Ectodermal cell (in vitro differentiated cells): Measurements from ENCODE around the gene ARL4C.
"Not testable (repeated sequence)": the region's sequence is repeated elsewhere in the genome, so short reads cannot be mapped to it uniquely, and the experiment has no call there.

Experiments used
- H3K27ac ChIP-seq: 2 replicates; pipeline ENCODE4 v1.7.0; 2013; ENCODE audit warnings: mild to moderate bottlenecking, low read depth, low read length; ENCODE audit not compliant: insufficient read depth, poor library complexity, severe bottlenecking
- H3K27me3 ChIP-seq: 2 replicates; pipeline ENCODE4 v1.7.0; 2013; ENCODE audit warnings: mild to moderate bottlenecking, low read length; ENCODE audit not compliant: insufficient read depth, control insufficient read depth, poor library complexity, severe bottlenecking
- H3K36me3 ChIP-seq: one replicate; pipeline ENCODE4 v1.7.0; 2013; ENCODE audit warnings: low read length; ENCODE audit not compliant: control insufficient read depth, insufficient read depth
- H3K4me1 ChIP-seq: one replicate; pipeline ENCODE4 v1.7.0; 2013; ENCODE audit warnings: low read length; ENCODE audit not compliant: control insufficient read depth, insufficient read depth
- H3K4me3 ChIP-seq: 2 replicates; pipeline ENCODE4 v1.7.0; 2013; ENCODE audit warnings: low read depth, low read length, control low read depth; ENCODE audit not compliant: insufficient read depth
- H3K9me3 ChIP-seq: 2 replicates; pipeline ENCODE4 v1.7.0; 2013; ENCODE audit warnings: mild to moderate bottlenecking, low read length, moderate library complexity; ENCODE audit not compliant: control insufficient read depth
- whole genome bisulfite sequencing, 2 experiments: methylation state at CpG; one replicate each; pipeline ENCODE4 v1.1.7; 2013; ENCODE audit warnings: missing lambda C conversion rate in 2 of 2; 5-methylcytosine and 5-hydroxymethylcytosine counted together

The ARL4C gene

DNA sequence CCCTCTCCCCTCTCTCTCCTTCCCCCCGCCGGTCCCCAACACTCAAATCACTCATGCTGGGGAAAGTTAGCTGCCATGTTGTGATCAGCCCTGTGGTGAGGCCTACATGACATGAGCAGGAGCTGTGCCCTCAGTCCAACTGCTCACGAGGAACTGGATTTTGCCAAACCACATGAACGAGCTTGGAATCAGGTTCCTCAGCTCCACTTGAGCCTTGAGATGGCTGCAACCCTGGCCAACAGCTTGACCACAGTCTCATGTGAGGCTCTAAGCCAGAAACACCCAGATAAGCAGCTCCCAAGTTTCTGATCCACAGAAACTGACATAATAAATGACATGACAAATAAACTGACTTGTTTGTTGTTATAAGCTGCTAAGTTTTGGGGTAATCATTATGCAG lies 38.4 kb downstream of the ARL4C start:
- no peaks in the 10 kb centered on the region for H3K27me3 ChIP-seq
- WGBS, 2 experiments: 92 to 93% methylated on average over 4 of the region's 4 CpGs

DNA sequence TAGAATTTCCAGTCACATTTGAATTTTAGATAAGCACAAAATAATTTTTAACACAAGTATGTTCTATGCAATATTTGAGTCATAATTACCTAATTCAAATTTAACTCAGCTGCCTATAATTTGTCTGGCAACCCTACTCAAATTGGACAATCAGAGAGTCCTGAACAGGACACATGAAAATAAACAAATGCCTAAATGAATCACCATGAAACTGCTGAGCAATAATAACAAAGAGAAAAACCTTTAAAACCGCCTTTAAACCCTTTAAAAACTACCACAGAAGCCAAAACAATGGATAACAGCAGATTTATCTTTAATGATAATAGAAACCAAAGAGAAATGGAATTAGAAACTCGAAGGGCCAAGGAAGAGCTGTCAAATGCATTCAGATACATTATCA lies 39.5 kb downstream of the ARL4C start:
- WGBS, 2 experiments: 83 to 100% methylated on average over 1 to 2 of the region's 2 CpGs

More for the DNA sequence above, 38.4 kb downstream of the ARL4C start:
- H3K36me3 ChIP-seq: no peaks in the 10 kb centered on the region
- H3K27ac ChIP-seq: no peak overlapping the region
- no peak overlapping the region for H3K4me3 ChIP-seq
- no peaks in the 10 kb centered on the region for H3K9me3 ChIP-seq
- H3K4me1 ChIP-seq: no peaks in the 10 kb centered on the region

DNA sequence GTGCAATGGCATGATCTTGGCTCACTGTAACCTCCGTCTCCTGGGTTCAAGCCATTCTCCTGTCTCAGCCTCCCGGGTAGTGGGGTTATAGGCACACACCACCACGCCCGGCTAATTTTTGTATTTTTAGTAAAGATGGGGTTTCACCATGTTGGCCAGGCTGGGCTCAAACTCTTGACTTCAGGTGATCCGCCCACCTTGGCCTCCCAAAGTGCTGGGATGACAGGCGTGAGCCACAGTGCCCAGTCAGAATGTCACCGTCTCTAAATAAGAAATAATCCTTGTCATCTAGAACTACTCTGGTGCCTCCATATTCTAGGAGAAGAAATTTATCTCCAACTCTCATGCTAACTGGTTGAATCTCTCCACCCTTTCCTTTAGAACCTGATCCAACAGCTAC lies 41.6 kb downstream of the ARL4C start:
- WGBS, 2 experiments: 94 to 98% methylated on average over 7 of the region's 7 CpGs

More for the DNA sequence above, 39.5 kb downstream of the ARL4C start:
- no peak overlapping the region for H3K4me3 ChIP-seq
- H3K27ac ChIP-seq: no peak overlapping the region
- no peaks in the 10 kb centered on the region for H3K27me3 ChIP-seq
- H3K36me3 ChIP-seq: no peaks in the 10 kb centered on the region
- no peaks in the 10 kb centered on the region for H3K4me1 ChIP-seq
- H3K9me3 ChIP-seq: no peaks in the 10 kb centered on the region

GRCh38 chr2:234454433-234454832 lies 42.4 kb downstream of the ARL4C start:
- WGBS, 2 experiments: 84 to 90% methylated on average over 4 of the region's 4 CpGs
- H3K27ac ChIP-seq: no peak overlapping the region
- H3K4me1 ChIP-seq: peaks cover 25% of the 10 kb centered on the region
- H3K27me3 ChIP-seq: no peaks in the 10 kb centered on the region
- no peaks in the 10 kb centered on the region for H3K36me3 ChIP-seq
- no peaks in the 10 kb centered on the region for H3K9me3 ChIP-seq
- H3K4me3 ChIP-seq: no peak overlapping the region

More for the DNA sequence above, 41.6 kb downstream of the ARL4C start:
- not testable (repeated sequence) for H3K4me3 ChIP-seq, H3K27ac ChIP-seq, H3K9me3 ChIP-seq, H3K27me3 ChIP-seq, H3K36me3 ChIP-seq
- H3K4me1 ChIP-seq: peaks cover 17% of the 10 kb centered on the region

DNA sequence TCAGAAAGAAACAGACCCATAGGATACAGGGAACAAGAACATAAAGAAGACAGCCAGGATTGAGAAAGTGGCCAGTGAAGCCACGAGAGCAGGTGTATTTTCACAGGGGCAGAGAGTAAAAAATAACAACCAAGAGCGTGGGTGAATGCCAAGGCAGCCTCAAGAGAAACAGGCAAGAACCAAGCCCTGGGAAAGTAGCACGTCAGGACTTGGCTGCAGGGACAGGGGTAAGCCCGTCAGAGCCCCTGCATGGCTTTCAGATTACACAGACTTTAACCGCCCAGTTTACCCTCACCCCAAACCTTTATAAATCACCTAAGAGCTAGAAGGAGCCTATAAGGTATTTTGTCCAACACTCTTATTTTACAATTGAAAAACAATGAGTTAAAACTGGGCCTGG lies 43.7 kb downstream of the ARL4C start:
- no peaks in the 10 kb centered on the region for H3K36me3 ChIP-seq
- H3K9me3 ChIP-seq: no peaks in the 10 kb centered on the region
- WGBS, 2 experiments: 89 to 92% methylated on average over 5 of the region's 5 CpGs
- no peaks in the 10 kb centered on the region for H3K27me3 ChIP-seq
- H3K4me3 ChIP-seq: no peak overlapping the region
- H3K27ac ChIP-seq: no peak overlapping the region
- H3K4me1 ChIP-seq: peaks cover 31% of the 10 kb centered on the region

- Histone ChIP-seq H3K9me3 (no peaks in the 10 kb centered on the region), H3K36me3 (no peaks in the 10 kb centered on the region), H3K4me1 (peaks cover 42% of the 10 kb centered on the region), H3K27ac (no peak overlapping the region), H3K27me3 (no peaks in the 10 kb centered on the region), H3K4me3 (no peak overlapping the region)
- WGBS, 2 experiments: 86 to 92% methylated on average over 4 of the region's 4 CpGs
Observed at GRCh38 chr2:234451852-234452625, 44.8 kb downstream of the ARL4C start.

DNA sequence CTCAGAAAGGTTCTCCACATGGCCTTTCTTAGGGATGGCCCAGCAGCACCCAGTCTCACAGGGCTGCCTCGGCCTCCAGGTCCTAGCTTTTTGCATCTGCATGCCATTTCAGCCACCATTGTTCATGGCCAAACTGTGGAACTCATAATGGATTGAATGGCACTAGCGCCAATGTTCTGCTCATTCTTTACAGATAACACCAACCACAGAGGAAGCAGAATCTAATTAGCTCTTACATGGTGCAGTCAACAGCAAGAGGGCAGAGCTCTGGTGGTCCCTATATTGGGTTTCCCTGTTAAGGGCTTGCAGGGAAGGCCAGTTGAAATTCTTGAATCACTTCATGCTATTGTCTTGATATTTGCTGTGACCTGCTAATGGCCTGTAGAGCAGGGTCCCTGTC lies 45.6 kb downstream of the ARL4C start:
- H3K9me3 ChIP-seq: no peaks in the 10 kb centered on the region
- no peaks in the 10 kb centered on the region for H3K27me3 ChIP-seq
- WGBS, 2 experiments: 93 to 96% methylated on average over 2 of the region's 2 CpGs
- peaks cover 43% of the 10 kb centered on the region for H3K4me1 ChIP-seq
- H3K4me3 ChIP-seq: no peak overlapping the region
- H3K27ac ChIP-seq: no peak overlapping the region
- no peaks in the 10 kb centered on the region for H3K36me3 ChIP-seq

DNA sequence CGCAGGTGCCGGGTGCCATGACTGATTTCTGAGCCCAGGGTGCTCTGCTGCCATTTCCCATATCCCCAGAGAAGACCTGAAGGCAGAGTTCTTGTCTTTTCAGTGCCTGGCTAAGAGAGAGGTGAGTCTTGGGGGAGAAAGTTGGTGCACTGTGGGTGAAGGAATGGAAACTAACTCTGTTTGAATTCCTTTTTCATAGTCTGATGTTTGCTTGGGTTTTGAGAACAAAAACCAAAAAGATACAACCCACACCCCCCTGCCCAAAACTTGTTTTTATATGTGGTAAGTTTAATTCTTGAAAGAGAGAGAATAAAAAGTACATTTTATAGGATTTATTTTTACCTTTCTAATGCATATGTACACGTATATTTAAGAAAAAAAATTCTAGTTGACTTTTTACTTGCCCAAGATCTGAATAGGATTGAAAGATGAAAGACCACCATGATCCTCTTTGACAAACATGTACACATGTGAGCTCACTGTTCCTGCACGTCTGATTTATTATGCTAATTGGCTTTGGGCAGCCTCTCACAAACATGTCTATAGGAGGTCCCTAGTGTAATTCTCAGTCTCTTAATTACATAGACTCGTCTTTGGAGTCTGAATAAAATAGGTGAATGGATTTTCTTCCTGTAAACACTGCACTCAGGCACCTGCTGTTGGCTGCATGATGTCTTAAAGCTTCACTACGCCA lies 46.3 kb downstream of the ARL4C start:
- Histone ChIP-seq H3K27ac (peak overlapping the region; percentile 94), H3K27me3 (no peaks in the 10 kb centered on the region)
- WGBS, 2 experiments: 82 to 86% methylated on average over 6 of the region's 6 CpGs

DNA sequence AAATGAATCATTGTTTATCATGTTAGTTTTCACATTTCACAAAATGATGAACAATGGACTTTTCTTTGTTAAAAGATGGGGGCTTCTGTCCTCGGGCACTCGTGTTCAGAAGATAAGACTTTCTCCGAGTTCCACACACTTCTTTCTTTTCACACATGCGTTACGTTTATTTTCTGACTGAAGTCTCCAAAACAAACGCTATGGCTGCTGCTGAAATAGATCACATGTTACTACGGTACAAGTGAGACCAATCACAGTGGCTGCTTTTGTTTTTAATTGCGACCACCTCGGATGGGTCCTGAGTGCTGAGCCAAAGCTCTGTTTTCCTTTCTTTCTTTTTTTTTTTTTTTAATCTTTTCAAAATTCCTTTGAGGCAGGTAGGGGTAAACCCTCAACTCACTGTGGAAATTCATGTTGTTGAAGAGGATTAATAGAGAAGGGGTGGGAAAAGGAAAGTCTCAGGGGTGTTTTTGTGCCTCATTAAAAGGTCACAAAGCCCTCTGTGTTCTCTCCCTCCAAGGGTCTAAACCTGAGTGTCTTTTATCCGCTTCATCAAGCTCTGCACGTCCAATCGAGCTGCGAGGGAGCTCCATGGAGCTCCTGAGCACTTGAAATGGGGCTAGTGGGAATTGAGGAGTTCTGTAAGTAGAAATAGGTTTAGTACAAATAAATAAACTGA lies 48.2 kb downstream of the ARL4C start:
- no peak overlapping the region for H3K4me3 ChIP-seq
- H3K36me3 ChIP-seq: no peaks in the 10 kb centered on the region
- no peaks in the 10 kb centered on the region for H3K9me3 ChIP-seq
- WGBS, 2 experiments: 15% methylated on average over 13 of the region's 13 CpGs
- H3K4me1 ChIP-seq: peaks cover 43% of the 10 kb centered on the region
- no peaks in the 10 kb centered on the region for H3K27me3 ChIP-seq
- peak overlapping the region; percentile 94 for H3K27ac ChIP-seq

More for the DNA sequence above, 46.3 kb downstream of the ARL4C start:
- no peak overlapping the region for H3K4me3 ChIP-seq
- no peaks in the 10 kb centered on the region for H3K9me3 ChIP-seq
- peaks cover 43% of the 10 kb centered on the region for H3K4me1 ChIP-seq
- H3K36me3 ChIP-seq: no peaks in the 10 kb centered on the region

GRCh38 chr2:234447963-234448362 lies 48.9 kb downstream of the ARL4C start:
- WGBS, 2 experiments: 63 to 77% methylated on average over 4 to 5 of the region's 5 CpGs
- no peaks in the 10 kb centered on the region for H3K9me3 ChIP-seq

More at GRCh38 chr2:234447963-234448362, 48.9 kb downstream of the ARL4C start:
- Histone ChIP-seq H3K4me3 (no peak overlapping the region), H3K27me3 (no peaks in the 10 kb centered on the region), H3K4me1 (peaks cover 43% of the 10 kb centered on the region), H3K36me3 (no peaks in the 10 kb centered on the region), H3K27ac (peak overlapping the region; percentile 94)
